NCI-H2171 (cell line): ENCODE data around the gene TUT4.
"Not testable (repeated sequence)": the region's sequence is repeated elsewhere in the genome, so short reads cannot be mapped to it uniquely, and the experiment has no call there.

Source experiments
- DNase-seq: peaks from one replicate; lab custom pipeline; 2025; lab: John Stamatoyannopoulos, UW

TUT4 gene, protein sequence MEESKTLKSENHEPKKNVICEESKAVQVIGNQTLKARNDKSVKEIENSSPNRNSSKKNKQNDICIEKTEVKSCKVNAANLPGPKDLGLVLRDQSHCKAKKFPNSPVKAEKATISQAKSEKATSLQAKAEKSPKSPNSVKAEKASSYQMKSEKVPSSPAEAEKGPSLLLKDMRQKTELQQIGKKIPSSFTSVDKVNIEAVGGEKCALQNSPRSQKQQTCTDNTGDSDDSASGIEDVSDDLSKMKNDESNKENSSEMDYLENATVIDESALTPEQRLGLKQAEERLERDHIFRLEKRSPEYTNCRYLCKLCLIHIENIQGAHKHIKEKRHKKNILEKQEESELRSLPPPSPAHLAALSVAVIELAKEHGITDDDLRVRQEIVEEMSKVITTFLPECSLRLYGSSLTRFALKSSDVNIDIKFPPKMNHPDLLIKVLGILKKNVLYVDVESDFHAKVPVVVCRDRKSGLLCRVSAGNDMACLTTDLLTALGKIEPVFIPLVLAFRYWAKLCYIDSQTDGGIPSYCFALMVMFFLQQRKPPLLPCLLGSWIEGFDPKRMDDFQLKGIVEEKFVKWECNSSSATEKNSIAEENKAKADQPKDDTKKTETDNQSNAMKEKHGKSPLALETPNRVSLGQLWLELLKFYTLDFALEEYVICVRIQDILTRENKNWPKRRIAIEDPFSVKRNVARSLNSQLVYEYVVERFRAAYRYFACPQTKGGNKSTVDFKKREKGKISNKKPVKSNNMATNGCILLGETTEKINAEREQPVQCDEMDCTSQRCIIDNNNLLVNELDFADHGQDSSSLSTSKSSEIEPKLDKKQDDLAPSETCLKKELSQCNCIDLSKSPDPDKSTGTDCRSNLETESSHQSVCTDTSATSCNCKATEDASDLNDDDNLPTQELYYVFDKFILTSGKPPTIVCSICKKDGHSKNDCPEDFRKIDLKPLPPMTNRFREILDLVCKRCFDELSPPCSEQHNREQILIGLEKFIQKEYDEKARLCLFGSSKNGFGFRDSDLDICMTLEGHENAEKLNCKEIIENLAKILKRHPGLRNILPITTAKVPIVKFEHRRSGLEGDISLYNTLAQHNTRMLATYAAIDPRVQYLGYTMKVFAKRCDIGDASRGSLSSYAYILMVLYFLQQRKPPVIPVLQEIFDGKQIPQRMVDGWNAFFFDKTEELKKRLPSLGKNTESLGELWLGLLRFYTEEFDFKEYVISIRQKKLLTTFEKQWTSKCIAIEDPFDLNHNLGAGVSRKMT (N-terminal part only)

DNA sequence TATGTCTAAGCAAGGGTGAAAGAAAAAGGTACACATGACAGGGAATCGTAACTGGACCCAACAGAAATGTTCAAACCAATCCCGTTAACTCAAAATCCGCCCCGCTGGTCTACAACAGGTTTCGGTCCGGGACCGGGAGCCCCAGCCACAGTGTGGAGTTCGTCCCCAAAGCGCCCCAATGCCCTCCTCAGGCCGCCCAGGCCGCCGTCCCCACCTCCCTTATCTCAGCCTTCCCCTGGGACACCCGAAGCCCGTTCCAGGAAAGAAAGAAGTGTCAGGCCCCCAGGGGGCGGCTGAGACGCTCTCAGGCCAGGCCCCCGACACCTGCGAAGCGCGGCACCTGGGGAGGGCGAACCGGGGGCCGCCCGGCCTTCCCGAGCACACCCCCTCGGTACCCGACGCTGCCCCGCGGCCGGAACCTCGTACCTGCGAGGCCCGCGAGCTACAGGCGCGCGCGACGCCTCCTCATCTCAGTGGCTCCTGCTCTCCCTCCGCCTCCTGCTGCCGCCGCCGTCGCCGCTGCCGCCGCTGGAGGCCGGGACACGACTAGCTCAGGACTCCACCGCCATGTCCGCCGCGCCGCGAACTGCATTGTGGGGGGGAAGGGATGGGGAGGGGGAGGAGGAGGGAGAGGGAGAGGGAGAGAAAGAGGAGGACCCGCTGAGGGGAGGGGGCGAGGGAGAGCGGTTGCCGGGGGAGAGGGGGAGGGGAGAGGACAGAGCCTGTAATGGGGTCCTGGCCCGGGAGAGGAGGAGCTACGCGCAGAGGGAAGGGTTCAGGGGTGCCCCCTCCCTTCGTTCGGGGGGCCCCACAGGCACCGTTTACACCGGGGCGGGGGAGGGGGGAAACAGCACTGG is at the start of gene TUT4:
Gene TUT4, minus strand, starts transcription at position 588 of the 857 bp plus-strand sequence. CDS start 26,812 bp downstream, outside the sequence.
- DNase-seq = peak; percentile 91

GRCh38 chr1:52601991-52602855 is 49.3 kb upstream of the TUT4 start, which contains the start of gene GPX7:
Gene GPX7 (plus strand): TSS chr1:52602371. CDS start chr1:52602410, 39 bp downstream.
- peak; percentile 48 for DNase-seq

DNA sequence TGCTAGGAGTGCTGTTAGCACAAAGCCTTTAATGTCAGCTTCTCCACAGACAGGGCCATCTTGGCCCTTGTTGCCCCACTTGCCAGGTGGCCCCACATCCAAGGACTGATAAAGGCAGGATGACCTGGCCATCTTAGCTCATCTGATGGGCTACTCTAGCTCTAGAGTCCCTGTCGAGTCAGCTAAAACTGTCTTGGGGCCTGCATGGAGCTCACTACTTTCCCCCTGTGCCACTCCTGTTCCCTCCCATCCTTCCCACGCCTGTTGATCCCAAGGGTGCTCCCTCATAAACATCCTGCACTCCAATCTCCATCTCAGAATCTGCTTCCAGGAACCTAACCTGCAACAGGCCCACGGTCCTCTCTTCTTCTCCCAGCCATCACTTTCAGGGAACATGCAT is 48.6 kb upstream of the TUT4 start:
- DNase-seq = no peak

GRCh38 chr1:52600533-52601179 is 47.8 kb upstream of the TUT4 start:
- DNase-seq = no peak

GRCh38 chr1:52599236-52599635 is 46.3 kb upstream of the TUT4 start:
- no peak for DNase-seq

GRCh38 chr1:52598729-52599128 is 45.8 kb upstream of the TUT4 start:
- no peak for DNase-seq

- DNase-seq = no peak
These were observed 45.0 kb upstream of the TUT4 start for GRCh38 chr1:52597912-52598311.

DNA sequence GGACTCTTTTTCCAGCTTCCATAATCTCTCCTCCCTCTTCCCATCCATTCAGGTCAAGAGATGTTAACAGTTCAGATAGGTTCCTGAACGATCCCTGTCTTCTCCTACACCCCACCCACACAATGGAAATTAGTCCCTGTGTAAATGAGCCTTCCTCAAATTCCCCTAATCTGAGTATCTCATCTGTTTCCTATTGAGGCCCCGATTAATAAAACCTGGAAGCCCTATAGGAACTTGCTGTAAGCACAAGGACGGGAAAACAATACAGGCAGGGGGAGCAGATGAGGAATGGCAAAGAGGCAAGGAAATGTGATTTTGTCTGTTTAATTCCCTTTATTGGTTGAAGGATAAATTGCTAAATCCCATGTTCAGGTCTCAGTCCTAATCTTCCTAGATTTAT is 42.2 kb upstream of the TUT4 start:
- no peak for DNase-seq

GRCh38 chr1:52593495-52593894 is 40.6 kb upstream of the TUT4 start:
- DNase-seq = no peak

- DNase-seq = no peak
These were observed 39.9 kb upstream of the TUT4 start for GRCh38 chr1:52592637-52593323.

GRCh38 chr1:52590266-52590665 is 37.4 kb upstream of the TUT4 start:
- no peak for DNase-seq

DNA sequence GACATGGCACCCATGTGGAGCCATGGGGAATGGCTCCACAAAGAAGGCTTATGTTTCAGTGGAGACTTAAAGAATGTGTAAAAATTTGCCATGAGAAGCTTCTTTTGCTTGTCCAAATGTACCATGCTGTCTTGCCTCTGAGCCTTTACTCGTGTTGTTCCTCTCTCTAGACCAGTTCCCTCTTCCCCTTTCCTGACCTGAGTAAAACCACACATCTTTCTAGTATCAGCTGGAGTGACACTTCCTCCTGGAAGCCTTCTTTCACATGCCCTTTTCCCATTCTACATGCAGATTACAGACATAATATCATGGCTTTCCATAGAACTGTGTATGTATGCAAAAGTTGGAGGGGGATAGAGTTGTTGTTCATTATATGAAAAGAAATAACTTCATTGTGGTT is 35.6 kb upstream of the TUT4 start:
- no peak for DNase-seq

GRCh38 chr1:52588027-52588426 is 35.1 kb upstream of the TUT4 start:
- no peak for DNase-seq

DNA sequence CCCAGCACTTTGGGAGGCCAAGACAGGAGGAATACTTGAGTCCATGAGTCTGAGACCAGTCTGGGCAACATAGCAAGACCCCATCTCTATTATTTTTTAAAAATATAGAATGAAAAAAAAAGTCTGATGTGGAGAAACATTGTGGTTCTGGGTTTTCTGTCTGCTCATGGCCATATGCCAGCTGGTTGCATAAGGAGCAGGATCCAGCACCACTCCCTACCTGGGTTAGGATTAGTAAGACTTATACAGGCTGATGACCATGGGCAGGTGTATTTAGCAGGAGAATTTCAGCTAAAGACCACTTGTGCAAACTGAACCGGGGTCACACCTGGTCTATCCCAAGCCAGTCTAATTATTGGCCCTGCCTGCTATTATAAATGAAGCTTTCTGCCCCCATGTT is 32.6 kb upstream of the TUT4 start:
- no peak for DNase-seq

- no peak for DNase-seq
These were observed 29.3 kb upstream of the TUT4 start for GRCh38 chr1:52582116-52582696.

DNA sequence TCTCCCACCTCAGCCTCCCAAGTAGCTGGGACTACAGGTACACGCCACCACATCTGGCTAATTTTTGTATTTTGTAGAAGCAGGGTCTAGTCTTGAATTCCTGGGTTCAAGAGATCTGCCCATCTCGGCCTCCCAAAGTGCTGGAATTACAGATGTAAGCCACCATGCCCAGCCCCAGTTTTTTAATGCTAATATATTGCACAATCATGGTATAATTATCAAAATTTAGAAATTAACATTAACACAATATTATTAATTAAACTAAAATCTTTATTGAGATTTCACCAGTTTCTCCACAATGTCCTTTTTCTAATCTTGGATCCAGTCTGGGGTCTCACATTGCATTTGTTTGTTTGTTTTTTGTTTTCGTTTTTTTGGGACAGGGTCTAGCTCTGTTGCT is 27.4 kb upstream of the TUT4 start:
- no peak for DNase-seq

- DNase-seq = no peak
These were observed 26.5 kb upstream of the TUT4 start for GRCh38 chr1:52579415-52579814.

DNA sequence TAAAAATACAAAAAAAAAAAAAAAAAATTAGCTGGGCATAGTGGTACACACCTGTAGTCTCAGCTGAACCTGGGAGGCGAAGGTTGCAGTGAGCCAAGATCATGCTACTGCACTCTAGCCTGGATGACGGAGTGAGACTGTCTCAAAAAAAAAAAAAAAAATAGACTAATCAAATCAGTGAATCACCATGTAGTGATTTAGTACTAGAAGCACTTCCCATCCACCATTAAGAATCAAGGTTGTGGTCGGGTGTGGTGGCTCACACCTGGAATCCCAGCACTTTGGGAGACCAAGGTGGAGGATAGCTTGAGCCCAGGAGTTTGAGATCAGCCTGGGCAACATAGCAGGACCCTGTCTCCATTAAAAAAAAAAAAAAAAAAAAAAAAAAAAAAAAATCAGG is 25.2 kb upstream of the TUT4 start:
- DNase-seq = not testable (repeated sequence)

GRCh38 chr1:52576074-52576473 is 23.2 kb upstream of the TUT4 start:
- no peak for DNase-seq
